ENCODE measurements around the gene C9orf153. TPM values are rescaled to one million over a fixed set of nuclear protein-coding genes. Genes with fewer than 3 reads are reported as not detected.

Gene C9orf153
- total RNA-seq, 1 experiment from 2014 or later = 0.17 TPM

- Mint-ChIP-seq H3K9me3 (no peaks in the 10 kb centered on the region), H3K36me3 (ENCODE audit: insufficient read depth in 1 of 3, low read depth in 3 of 3) (peaks cover 5 to 12% (median 11%) of the 10 kb centered on the region in 3 experiments; a peak in 5 of 7 replicates), H3K4me1 (peaks cover 34 to 36% of the 10 kb centered on the region in 2 experiments), H3K27me3 (ENCODE audit: low read depth) (peaks cover 9% of the 10 kb centered on the region), H3K4me3 (peak overlapping the region; percentile 88 to 95), H3K27ac (peak overlapping the region; percentile 70 to 97 (median 95); a peak in 5 of 7 replicates)
- Histone ChIP-seq H3K27me3 (ENCODE audit: insufficient read depth, low read length) (no peaks in the 10 kb centered on the region), H3K9ac (ENCODE audit: extremely low read depth, insufficient read length, low read length) (peak overlapping the region; percentile 73), H4K91ac (ENCODE audit: insufficient read length, low read depth, low read length) (no peak overlapping the region), H3K4ac (ENCODE audit: low read depth, low read length) (no peak overlapping the region), H3K4me1 (ENCODE audit: insufficient read depth, low read length) (no peaks in the 10 kb centered on the region; the same call in 1 of the 2 replicates), H4K5ac (ENCODE audit: insufficient read length, low read depth, low read length) (peak overlapping the region; percentile 58), H3K9me3 (ENCODE audit: control insufficient read depth, low read depth, low read length) (no peaks in the 10 kb centered on the region), H4K20me1 (ENCODE audit: control insufficient read depth, insufficient read depth, insufficient read length) (no peaks in the 10 kb centered on the region), H3K23me2 (ENCODE audit: insufficient read length, low read depth, low read length, poor library complexity, severe bottlenecking) (peaks cover 5% of the 10 kb centered on the region), H3K14ac (ENCODE audit: insufficient read depth, low read length) (peak overlapping the region; percentile 58; the same call in 1 of the 2 replicates), H2AFZ (ENCODE audit: low read length) (no peak overlapping the region), H2AK5ac (ENCODE audit: insufficient read length, low read length) (no peak overlapping the region), H4K8ac (replicated peaks; ENCODE audit: insufficient read length, low read depth, low read length) (no peak overlapping the region), H3K23ac (ENCODE audit: insufficient read length, low read depth, low read length) (no peak overlapping the region), H3K4me2 (ENCODE audit: insufficient read depth, insufficient read length, low read length) (peak overlapping the region; percentile 97), H3T11ph (ENCODE audit: low read length) (no peak overlapping the region), H3K79me2 (ENCODE audit: insufficient read depth, low read length) (peaks cover 13% of the 10 kb centered on the region; the same call in 1 of the 2 replicates), H2BK15ac (ENCODE audit: low read depth, low read length) (no peak overlapping the region), H3K79me1 (ENCODE audit: insufficient read depth, low read depth, low read length, poor library complexity, severe bottlenecking) (no peaks in the 10 kb centered on the region), H2BK20ac (ENCODE audit: low read depth, low read length, poor library complexity, severe bottlenecking) (no peak overlapping the region), H3K56ac (ENCODE audit: insufficient read length, low read depth, low read length) (peak overlapping the region; percentile 25), H2BK5ac (ENCODE audit: insufficient read length, low read length) (peak overlapping the region; percentile 43), H3K18ac (ENCODE audit: insufficient read length, low read depth, low read length) (peak overlapping the region; percentile 80), H3K27ac (ENCODE audit: insufficient read length, low read depth, low read length) (no peak overlapping the region), H2BK120ac (ENCODE audit: low read depth, low read length, poor library complexity, severe bottlenecking) (no peak overlapping the region), H2BK12ac (ENCODE audit: insufficient read length, low read depth, low read length) (no peak overlapping the region)
- no CpG with 5 or more reads among the region's 12 CpGs for WGBS (ENCODE audit: extremely low coverage, insufficient read length, low lambda C conversion rate)
- no peak for DNase-seq
- no peak for TF ChIP-seq CTCF (conservative IDR thresholded peaks at IDR 0.05)
These were observed 23.6 kb upstream of the C9orf153 start for GRCh38 chr9:86282979-86283535.

Measured in H9 (cell line).